GM12878 (cell line): ENCODE data around the gene CREG2. TPM values are rescaled to one million over a fixed set of nuclear protein-coding genes. Genes with fewer than 3 reads are reported as not detected.

Experiments used
- ATAC-seq: fragments of 200-7000 bp; cut with Tn5 transposase; 3 replicates; pipeline ENCODE4 v1.9.1; 2020; ENCODE audit warnings: mild to moderate bottlenecking, moderate library complexity
- BruUV-seq: library from RNA; stranded (reverse); fragments of 400-500 nt; replicated peaks from 2 replicates; lab custom pipeline; 2021; lab: Mats Ljungman, UMichigan
- CTCF ChIA-PET: fragments of 300-600 bp; sonication (Branson Sonifier 250); formaldehyde crosslinking; extraction: SDS; loops from one replicate; lab custom pipeline; 2021; ENCODE audit warnings: inconsistent platforms; lab: Yijun Ruan, JAX
- POLR2A ChIA-PET: fragments of 350-600 bp; formaldehyde crosslinking; extraction: SDS; loops from one replicate; lab custom pipeline; 2021; ENCODE audit warnings: inconsistent platforms; lab: Charles Lee
- RAD21 ChIA-PET: fragments of 300-600 bp; sonication (Branson Sonifier 250); formaldehyde crosslinking; loops from one replicate; lab custom pipeline; 2023; ENCODE audit warnings: antibody characterized with exemption; ENCODE audit not compliant: unreplicated experiment; lab: Charles Lee
- SMC1A ChIA-PET: fragments of 300-600 bp; sonication (Branson Sonifier 250); formaldehyde crosslinking; loops from one replicate; lab custom pipeline; 2023; ENCODE audit not compliant: unreplicated experiment, uncharacterized antibody; lab: Charles Lee
- DNase-seq: peaks from one replicate; pipeline ENCODE4 v3.0.0-alpha.2; 2011; ENCODE audit warnings: low read depth, low spot score
- FAIRE-seq: peaks from 3 replicates; lab custom pipeline; 2011; peaks lifted over from hg19 to GRCh38; lab: Jason Lieb, UNC
- H2AFZ ChIP-seq: 2 replicates; pipeline ENCODE4 v1.6.0; 2011; ENCODE audit warnings: low read depth, low read length, control low read depth; ENCODE audit not compliant: control insufficient read depth
- H3K27ac ChIP-seq: 2 replicates; pipeline ENCODE4 v1.5.1; 2011; ENCODE audit warnings: control low read depth; ENCODE audit not compliant: control insufficient read depth, insufficient read depth
- H3K27me3 ChIP-seq, 2 experiments: replicated peaks in 1 of 2; 2 replicates each; pipeline versions ENCODE4 v1.6.0 to v1.6.1; 2011; ENCODE audit warnings: low read length in 1 of 2; ENCODE audit not compliant: control insufficient read depth in 2 of 2, insufficient read depth in 2 of 2
- H3K36me3 ChIP-seq, 2 experiments: 2 replicates each; pipeline ENCODE4 v1.5.1; 2011; ENCODE audit warnings: low read length in 1 of 2; ENCODE audit not compliant: control insufficient read depth in 2 of 2, insufficient read depth in 2 of 2
- H3K4me1 ChIP-seq: 2 replicates; pipeline ENCODE4 v1.6.1; 2011; ENCODE audit warnings: mild to moderate bottlenecking, low read length, moderate library complexity, mixed read lengths; ENCODE audit not compliant: control insufficient read depth, insufficient read depth
- H3K4me2 ChIP-seq: 2 replicates; pipeline ENCODE4 v1.6.0; 2011; ENCODE audit warnings: control low read depth; ENCODE audit not compliant: control insufficient read depth, insufficient read depth
- H3K4me3 ChIP-seq: fragments of 200-600 bp; sonication (generic); 2 replicates; pipeline ENCODE4 v1.5.1; 2016
- H3K79me2 ChIP-seq: 2 replicates; pipeline ENCODE4 v1.6.0; 2011; ENCODE audit warnings: low read length; ENCODE audit not compliant: control insufficient read depth, insufficient read depth
- H3K9ac ChIP-seq: 2 replicates; pipeline ENCODE4 v1.8.0; 2011; ENCODE audit warnings: low read length, control low read depth, mixed read lengths; ENCODE audit not compliant: control insufficient read depth, insufficient read depth
- H3K9me3 ChIP-seq: replicated peaks from 3 replicates; pipeline ENCODE4 v1.5.1; 2011; ENCODE audit warnings: mild to moderate bottlenecking, low read length; ENCODE audit not compliant: control insufficient read depth, insufficient read depth
- H4K20me1 ChIP-seq: 2 replicates; pipeline ENCODE4 v1.6.0; 2011; ENCODE audit not compliant: control insufficient read depth, insufficient read depth
- ATF7 ChIP-seq: fragments of 450-650 bp; IDR thresholded peaks from 2 replicates; pipeline ENCODE4 v1.6.1; 2016; ENCODE audit warnings: low read depth, mild to moderate bottlenecking
- CHD4 ChIP-seq: fragments of 200-600 bp; sonication (generic); IDR thresholded peaks from 2 replicates; pipeline ENCODE4 v1.6.1; 2016; ENCODE audit warnings: mild to moderate bottlenecking
- NRF1 ChIP-seq: conservative IDR thresholded peaks from 2 replicates; pipeline ENCODE4 v1.6.1; 2011; ENCODE audit warnings: mild to moderate bottlenecking, low read depth, low read length, improper control_type of control experiment
- RAD21 ChIP-seq: IDR thresholded peaks from 2 replicates; pipeline ENCODE4 v1.6.1; 2011; ENCODE audit warnings: mild to moderate bottlenecking, low read depth, low read length, moderate library complexity; ENCODE audit not compliant: insufficient read depth
- SMC3 ChIP-seq: IDR thresholded peaks from 2 replicates; pipeline ENCODE4 v1.6.1; 2011; ENCODE audit warnings: low read length, improper control_type of control experiment, borderline replicate concordance
- YY1 ChIP-seq: IDR thresholded peaks from 2 replicates; pipeline ENCODE4 v1.6.1; 2011; ENCODE audit warnings: low read depth, mild to moderate bottlenecking, low read length
- WGBS: methylation state at CpG from one replicate; pipeline ENCODE4 v1.1.6; 2016; ENCODE audit warnings: low lambda C conversion rate; ENCODE audit not compliant: insufficient replicate concordance, insufficient coverage; ENCODE audit errors: missing lambda C conversion rate; 5-methylcytosine and 5-hydroxymethylcytosine counted together
- in situ Hi-C: fragments of 300-500 bp; cut with MboI; formaldehyde crosslinking; loops from 9 replicates; pipeline ENCODE4 v1.14.3; 2018; ENCODE audit warnings: mixed read lengths
- intact Hi-C: fragments of 100-400 bp; cut with micrococcal nuclease; formaldehyde crosslinking; loops from one replicate; pipeline ENCODE4 v1.14.2; 2022; ENCODE audit not compliant: unreplicated experiment
- polyA plus RNA-seq, 11 experiments: library from polyadenylated mRNA; depleted of rRNA in 4 of 11; unstranded in 6 of 11; stranded (reverse) in 5 of 11; fragments of >200 nt; fragmentation: Nextera tagmentation in 4 of 11; fragmentation: Illumina TruSeq in 1 of 11; extraction: Ambion mirVana in 4 of 11; extraction: Trizol in 1 of 11; gene quantifications; 1 replicate in 1 of 11; 2 replicates in 10 of 11; pipeline versions ENCODE4 v1.2.1 to v1.2.3, GENCODE V29; 2011 to 2016; ENCODE audit warnings: inconsistent platforms in 2 of 11, missing spikeins in 2 of 11, low read depth in 1 of 11
- total RNA-seq, 4 experiments: library from RNA; depleted of rRNA in 3 of 4; stranded (reverse); fragments of >200 nt in 3 of 4; fragmentation: Illumina TruSeq in 1 of 4; extraction: Trizol in 1 of 4; gene quantifications; 2 replicates each; pipeline versions ENCODE4 v1.2.1 to v1.2.3, GENCODE V29; 2013 to 2021
- TF ChIP-seq, protein P1 (sequence below): fragments of 150-350 bp; IDR thresholded peaks from 2 replicates; pipeline ENCODE4 v1.6.1; 2016; ENCODE audit warnings: low read depth, low read length
- TF ChIP-seq, protein P2 (sequence below): fragments of 150-350 bp; IDR thresholded peaks from 2 replicates; pipeline ENCODE4 v1.6.1; 2014; ENCODE audit warnings: mild to moderate bottlenecking, low read depth, low read length
- TF ChIP-seq, protein P3 (sequence below), 3 experiments: IDR thresholded peaks in 2 of 3; conservative IDR thresholded peaks in 1 of 3; 2 replicates each; pipeline ENCODE4 v1.5.1; 2011; ENCODE audit warnings: low read depth in 3 of 3, low read length in 3 of 3, mild to moderate bottlenecking in 3 of 3, control low read depth in 2 of 3, moderate library complexity in 2 of 3, inconsistent platforms in 1 of 3, mixed read lengths in 1 of 3; ENCODE audit not compliant: control insufficient read depth in 2 of 3, insufficient read depth in 1 of 3; ENCODE audit errors: extremely low read depth in 1 of 3

The CREG2 gene
- total and polyA plus RNA-seq, 10 of the 15 experiments (the other 5 are each of a cell fraction or from before 2014, with no cell fraction given): not detected

DNA sequence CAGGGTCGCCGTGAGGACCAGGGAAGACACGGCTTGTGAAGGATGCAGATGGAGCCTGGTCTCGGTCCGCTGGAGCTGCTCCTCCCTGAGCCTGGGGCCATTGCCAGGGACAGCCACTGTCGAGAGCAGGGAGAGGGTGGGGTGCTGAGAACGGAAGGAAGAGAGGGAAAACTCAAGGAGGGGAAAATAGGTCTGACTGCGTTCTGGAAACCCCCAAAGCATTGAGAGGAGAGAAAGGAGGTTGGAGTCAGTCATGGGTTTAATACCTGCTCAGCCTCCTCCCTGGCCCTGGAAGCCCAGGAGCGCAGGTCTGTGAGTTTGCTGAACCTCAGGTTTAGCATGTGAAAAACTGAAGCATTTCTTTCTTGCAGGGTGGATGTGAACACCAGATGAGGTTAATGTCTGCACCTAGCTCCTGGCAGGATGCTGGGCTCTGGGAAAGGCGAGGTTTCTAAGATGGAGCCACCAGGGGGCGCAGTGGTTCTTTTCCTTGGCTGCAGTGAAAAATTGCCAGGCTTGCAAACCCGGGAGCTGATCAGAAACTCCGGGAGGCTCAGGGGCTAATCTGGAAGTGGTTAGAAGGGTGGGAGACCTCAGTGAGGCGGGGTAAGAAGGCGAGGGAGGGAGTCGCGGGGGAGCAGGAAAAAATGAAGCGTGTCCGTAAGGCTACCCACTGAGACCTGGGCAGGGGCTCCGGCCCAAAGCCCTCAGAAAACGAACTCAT, 45.2 kb downstream of the CREG2 start:
- in situ Hi-C loops (loop anchor here (10.0 kb wide), 1 partner anchor 483 kb away; no protein-coding TSS in a partner anchor), intact Hi-C loops (loop anchor here (1.0 to 10.0 kb wide), 2 partner anchors 489 to 533 kb away; no protein-coding TSS in a partner anchor)
- TF ChIP-seq, protein P1, sequence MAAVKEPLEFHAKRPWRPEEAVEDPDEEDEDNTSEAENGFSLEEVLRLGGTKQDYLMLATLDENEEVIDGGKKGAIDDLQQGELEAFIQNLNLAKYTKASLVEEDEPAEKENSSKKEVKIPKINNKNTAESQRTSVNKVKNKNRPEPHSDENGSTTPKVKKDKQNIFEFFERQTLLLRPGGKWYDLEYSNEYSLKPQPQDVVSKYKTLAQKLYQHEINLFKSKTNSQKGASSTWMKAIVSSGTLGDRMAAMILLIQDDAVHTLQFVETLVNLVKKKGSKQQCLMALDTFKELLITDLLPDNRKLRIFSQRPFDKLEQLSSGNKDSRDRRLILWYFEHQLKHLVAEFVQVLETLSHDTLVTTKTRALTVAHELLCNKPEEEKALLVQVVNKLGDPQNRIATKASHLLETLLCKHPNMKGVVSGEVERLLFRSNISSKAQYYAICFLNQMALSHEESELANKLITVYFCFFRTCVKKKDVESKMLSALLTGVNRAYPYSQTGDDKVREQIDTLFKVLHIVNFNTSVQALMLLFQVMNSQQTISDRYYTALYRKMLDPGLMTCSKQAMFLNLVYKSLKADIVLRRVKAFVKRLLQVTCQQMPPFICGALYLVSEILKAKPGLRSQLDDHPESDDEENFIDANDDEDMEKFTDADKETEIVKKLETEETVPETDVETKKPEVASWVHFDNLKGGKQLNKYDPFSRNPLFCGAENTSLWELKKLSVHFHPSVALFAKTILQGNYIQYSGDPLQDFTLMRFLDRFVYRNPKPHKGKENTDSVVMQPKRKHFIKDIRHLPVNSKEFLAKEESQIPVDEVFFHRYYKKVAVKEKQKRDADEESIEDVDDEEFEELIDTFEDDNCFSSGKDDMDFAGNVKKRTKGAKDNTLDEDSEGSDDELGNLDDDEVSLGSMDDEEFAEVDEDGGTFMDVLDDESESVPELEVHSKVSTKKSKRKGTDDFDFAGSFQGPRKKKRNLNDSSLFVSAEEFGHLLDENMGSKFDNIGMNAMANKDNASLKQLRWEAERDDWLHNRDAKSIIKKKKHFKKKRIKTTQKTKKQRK: no peak
- TF ChIP-seq ATF7: no peak
- TF ChIP-seq CHD4: no peak
- TF ChIP-seq, protein P2, sequence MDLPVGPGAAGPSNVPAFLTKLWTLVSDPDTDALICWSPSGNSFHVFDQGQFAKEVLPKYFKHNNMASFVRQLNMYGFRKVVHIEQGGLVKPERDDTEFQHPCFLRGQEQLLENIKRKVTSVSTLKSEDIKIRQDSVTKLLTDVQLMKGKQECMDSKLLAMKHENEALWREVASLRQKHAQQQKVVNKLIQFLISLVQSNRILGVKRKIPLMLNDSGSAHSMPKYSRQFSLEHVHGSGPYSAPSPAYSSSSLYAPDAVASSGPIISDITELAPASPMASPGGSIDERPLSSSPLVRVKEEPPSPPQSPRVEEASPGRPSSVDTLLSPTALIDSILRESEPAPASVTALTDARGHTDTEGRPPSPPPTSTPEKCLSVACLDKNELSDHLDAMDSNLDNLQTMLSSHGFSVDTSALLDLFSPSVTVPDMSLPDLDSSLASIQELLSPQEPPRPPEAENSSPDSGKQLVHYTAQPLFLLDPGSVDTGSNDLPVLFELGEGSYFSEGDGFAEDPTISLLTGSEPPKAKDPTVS: no peak
- peak; percentile 71 for TF ChIP-seq SMC3
- TF ChIP-seq RAD21: peak; percentile 71
- no peak for TF ChIP-seq NRF1
- TF ChIP-seq, protein P3, sequence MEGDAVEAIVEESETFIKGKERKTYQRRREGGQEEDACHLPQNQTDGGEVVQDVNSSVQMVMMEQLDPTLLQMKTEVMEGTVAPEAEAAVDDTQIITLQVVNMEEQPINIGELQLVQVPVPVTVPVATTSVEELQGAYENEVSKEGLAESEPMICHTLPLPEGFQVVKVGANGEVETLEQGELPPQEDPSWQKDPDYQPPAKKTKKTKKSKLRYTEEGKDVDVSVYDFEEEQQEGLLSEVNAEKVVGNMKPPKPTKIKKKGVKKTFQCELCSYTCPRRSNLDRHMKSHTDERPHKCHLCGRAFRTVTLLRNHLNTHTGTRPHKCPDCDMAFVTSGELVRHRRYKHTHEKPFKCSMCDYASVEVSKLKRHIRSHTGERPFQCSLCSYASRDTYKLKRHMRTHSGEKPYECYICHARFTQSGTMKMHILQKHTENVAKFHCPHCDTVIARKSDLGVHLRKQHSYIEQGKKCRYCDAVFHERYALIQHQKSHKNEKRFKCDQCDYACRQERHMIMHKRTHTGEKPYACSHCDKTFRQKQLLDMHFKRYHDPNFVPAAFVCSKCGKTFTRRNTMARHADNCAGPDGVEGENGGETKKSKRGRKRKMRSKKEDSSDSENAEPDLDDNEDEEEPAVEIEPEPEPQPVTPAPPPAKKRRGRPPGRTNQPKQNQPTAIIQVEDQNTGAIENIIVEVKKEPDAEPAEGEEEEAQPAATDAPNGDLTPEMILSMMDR (IDR thresholded peaks at IDR 0.05 in 2 of 3, conservative IDR thresholded peaks at IDR 0.05 in 1 of 3; ENCODE audit: control insufficient read depth in 2 of 3, extremely low read depth in 1 of 3, insufficient read depth in 1 of 3, low read depth in 3 of 3, low read length in 3 of 3): peak; percentile 78 to 88 (median 82)
- TF ChIP-seq YY1: peak; percentile 50; the same call in 1 of the 2 replicates
- H3K4me3 ChIP-seq: no peak overlapping the region
- FAIRE-seq: peak; percentile 7
- 32% methylated on average over 14 of the region's 21 CpGs for WGBS
- H2AFZ ChIP-seq: no peak overlapping the region
- DNase-seq: no peak
- H3K4me2 ChIP-seq: no peak overlapping the region
- BruUV-seq: no TSS peak
- no peaks in the 10 kb centered on the region for H3K36me3 ChIP-seq
- SMC1A ChIA-PET: interaction anchor here (0.6 to 1.8 kb wide), 16 partner anchors 9 to 780 kb away, joined by 3 to 9 read pairs (median 4); partner anchors contain the start of genes CNOT11 and RNF149
- no peaks in the 10 kb centered on the region; a peak in 1 of 4 replicates for H3K27me3 ChIP-seq
- H3K9ac ChIP-seq: no peak overlapping the region
- CTCF ChIA-PET: interaction anchor here (0.7 to 3.0 kb wide), 34 partner anchors 8 to 531 kb away, joined by 3 to 32 read pairs (median 6); partner anchors contain the start of gene RNF149
- H3K27ac ChIP-seq: no peak overlapping the region
- no peaks in the 10 kb centered on the region for H4K20me1 ChIP-seq
- no peaks in the 10 kb centered on the region for H3K79me2 ChIP-seq
- ATAC-seq: peak; percentile 83
- POLR2A ChIA-PET: no interaction called here
- H3K4me1 ChIP-seq: no peaks in the 10 kb centered on the region
- no peaks in the 10 kb centered on the region for H3K9me3 ChIP-seq
- RAD21 ChIA-PET: interaction anchor here (0.7 to 1.7 kb wide), 13 partner anchors 10 to 899 kb away, joined by 3 to 9 read pairs (median 3); no protein-coding TSS in a partner anchor
